ENCODE data around the gene ANKRD13C. TPM values are rescaled to one million over a fixed set of nuclear protein-coding genes. Genes with fewer than 3 reads are reported as not detected.

The ANKRD13C gene
- total and polyA plus RNA-seq, 4 donors: 3.3 to 14.1 (median 8.3) TPM

GRCh38 chr1:70383483-70383882 lies 29.0 kb upstream of the ANKRD13C start:
- Histone ChIP-seq H3K4me1 (ENCODE audit: control insufficient read depth in 4 of 4, insufficient read depth in 4 of 4, low read length in 3 of 4) (no peaks in the 10 kb centered on the region), H3K27me3 (ENCODE audit: control insufficient read depth in 4 of 4, insufficient read depth in 4 of 4, low read length in 3 of 4) (no peaks in the 10 kb centered on the region), H3K9ac (ENCODE audit: low read depth in 1 of 2, low read length in 2 of 2) (no peak overlapping the region), H3K9me3 (ENCODE audit: control insufficient read depth in 4 of 4, low read length in 3 of 4) (no peaks in the 10 kb centered on the region), H3K27ac (ENCODE audit: low read depth in 1 of 2, low read length in 2 of 2) (no peak overlapping the region), H3K4me3 (ENCODE audit: low read depth in 1 of 3, low read length in 3 of 3) (no peak overlapping the region), H3K36me3 (ENCODE audit: control insufficient read depth in 4 of 4, insufficient read depth in 3 of 4, low read depth in 1 of 4, low read length in 3 of 4) (no peaks in the 10 kb centered on the region)
- DNase-seq (ENCODE audit: low spot score): no peak
- TF ChIP-seq RAD21 (IDR thresholded peaks at IDR 0.05): no peak
- no peak for TF ChIP-seq HNF4A (conservative IDR thresholded peaks at IDR 0.05)
- TF ChIP-seq YY1 (IDR thresholded peaks at IDR 0.05): no peak
- no peak for TF ChIP-seq ATF3 (IDR thresholded peaks at IDR 0.05)
- TF ChIP-seq ZBTB33 (IDR thresholded peaks at IDR 0.05): no peak
- no peak for TF ChIP-seq CTCF (IDR thresholded peaks at IDR 0.05; ENCODE audit: low read depth, low read length, missing input control)
- TF ChIP-seq FOXA2 (IDR thresholded peaks at IDR 0.05): no peak
- no peak for TF ChIP-seq TAF1 (conservative IDR thresholded peaks at IDR 0.05)
- no peak for TF ChIP-seq RXRA (IDR thresholded peaks at IDR 0.05)
- TF ChIP-seq NR2F2 (IDR thresholded peaks at IDR 0.05): no peak
- TF ChIP-seq MAX (IDR thresholded peaks at IDR 0.05): no peak
- TF ChIP-seq FOXA1 (IDR thresholded peaks at IDR 0.05): no peak
- TF ChIP-seq HNF4G (IDR thresholded peaks at IDR 0.05): no peak
- no peak for TF ChIP-seq EGR1 (IDR thresholded peaks at IDR 0.05; ENCODE audit: low read depth in 2 of 2)
- WGBS: 91% methylated on average over 3 of the region's 3 CpGs

GRCh38 chr1:70382682-70383081 lies 28.2 kb upstream of the ANKRD13C start:
- H3K9ac ChIP-seq (ENCODE audit: low read depth in 1 of 2, low read length in 2 of 2): no peak overlapping the region
- H3K4me1 ChIP-seq (ENCODE audit: control insufficient read depth in 4 of 4, insufficient read depth in 4 of 4, low read length in 3 of 4): no peaks in the 10 kb centered on the region
- H3K4me3 ChIP-seq (ENCODE audit: low read depth in 1 of 3, low read length in 3 of 3): no peak overlapping the region
- no peak overlapping the region for H3K27ac ChIP-seq (ENCODE audit: low read depth in 1 of 2, low read length in 2 of 2)
- no peaks in the 10 kb centered on the region for H3K27me3 ChIP-seq (ENCODE audit: control insufficient read depth in 4 of 4, insufficient read depth in 4 of 4, low read length in 3 of 4)
- H3K9me3 ChIP-seq (ENCODE audit: control insufficient read depth in 4 of 4, low read length in 3 of 4): no peaks in the 10 kb centered on the region
- no peak for DNase-seq (ENCODE audit: low spot score)
- TF ChIP-seq EGR1 (IDR thresholded peaks at IDR 0.05; ENCODE audit: low read depth in 2 of 2) (no peak), NR2F2 (IDR thresholded peaks at IDR 0.05) (no peak), HNF4A (conservative IDR thresholded peaks at IDR 0.05) (no peak), CTCF (IDR thresholded peaks at IDR 0.05; ENCODE audit: low read depth, low read length, missing input control) (no peak), ATF3 (IDR thresholded peaks at IDR 0.05) (no peak), HNF4G (IDR thresholded peaks at IDR 0.05) (no peak), JUND (IDR thresholded peaks at IDR 0.05) (no peak), RXRA (IDR thresholded peaks at IDR 0.05) (no peak), REST (IDR thresholded peaks at IDR 0.05) (no peak), TAF1 (conservative IDR thresholded peaks at IDR 0.05) (no peak), GABPA (IDR thresholded peaks at IDR 0.05 in 1 of 2, conservative IDR thresholded peaks at IDR 0.05 in 1 of 2) (no peak)
- no peaks in the 10 kb centered on the region for H3K36me3 ChIP-seq (ENCODE audit: control insufficient read depth in 4 of 4, insufficient read depth in 3 of 4, low read depth in 1 of 4, low read length in 3 of 4)

All from liver (tissue), 9 donors.